HG02623 (cell line): ENCODE results near the gene NEU4.

Experiments used
- ATAC-seq: cut with Tn5 transposase; IDR thresholded peaks from one replicate; pipeline ENCODE4 v1.9.1; 2021; ENCODE audit warnings: moderate library complexity; ENCODE audit not compliant: unreplicated experiment

NEU4 gene

GRCh38 chr2:241849616-241850543 lies 40.9 kb downstream of the NEU4 start:
- no peak for ATAC-seq

DNA sequence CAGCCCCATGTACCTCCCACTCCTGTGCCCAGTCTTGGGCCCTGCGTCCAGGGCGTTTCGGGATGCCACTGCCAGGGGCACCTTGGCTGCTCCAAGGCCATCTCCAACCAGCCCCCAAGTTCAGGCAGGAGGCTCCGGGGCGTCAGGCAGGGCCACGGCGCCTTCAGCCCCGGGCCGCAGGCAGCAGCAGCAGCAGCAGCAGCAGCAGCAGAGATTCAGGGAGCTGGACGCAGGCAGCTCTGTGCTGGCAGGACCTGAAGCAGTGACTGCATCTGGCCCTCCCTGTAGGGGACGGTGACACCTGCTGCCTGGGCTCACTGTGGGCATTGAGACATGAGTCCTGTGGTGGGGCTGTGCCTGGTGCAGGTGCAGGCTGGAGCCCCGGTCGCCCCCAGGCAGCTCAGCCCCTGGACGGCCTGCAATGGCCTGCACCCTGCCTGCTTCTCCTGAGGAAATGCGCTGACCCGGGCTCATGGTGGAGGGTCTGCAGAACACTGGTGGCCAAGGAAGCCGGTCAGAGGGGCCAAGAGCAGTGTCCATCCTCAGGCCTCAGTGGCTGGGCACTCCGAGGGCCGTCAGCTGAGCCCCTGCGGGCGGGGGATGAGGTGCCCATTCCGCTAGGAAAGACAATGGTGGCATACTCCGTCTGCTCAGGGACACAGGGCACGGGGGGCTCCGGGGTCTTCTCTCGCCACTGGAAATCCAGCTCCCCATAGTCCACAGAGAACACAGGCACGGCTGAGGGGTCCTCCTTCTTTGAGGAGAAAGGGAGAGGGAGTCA lies 41.7 kb downstream of the NEU4 start:
- no peak for ATAC-seq

GRCh38 chr2:241851325-241852115 lies 42.5 kb downstream of the NEU4 start:
- ATAC-seq, result no peak

GRCh38 chr2:241852116-241852980 lies 43.4 kb downstream of the NEU4 start:
- no peak for ATAC-seq

- ATAC-seq, result no peak
Observed at GRCh38 chr2:241852981-241853631, 44.1 kb downstream of the NEU4 start.

DNA sequence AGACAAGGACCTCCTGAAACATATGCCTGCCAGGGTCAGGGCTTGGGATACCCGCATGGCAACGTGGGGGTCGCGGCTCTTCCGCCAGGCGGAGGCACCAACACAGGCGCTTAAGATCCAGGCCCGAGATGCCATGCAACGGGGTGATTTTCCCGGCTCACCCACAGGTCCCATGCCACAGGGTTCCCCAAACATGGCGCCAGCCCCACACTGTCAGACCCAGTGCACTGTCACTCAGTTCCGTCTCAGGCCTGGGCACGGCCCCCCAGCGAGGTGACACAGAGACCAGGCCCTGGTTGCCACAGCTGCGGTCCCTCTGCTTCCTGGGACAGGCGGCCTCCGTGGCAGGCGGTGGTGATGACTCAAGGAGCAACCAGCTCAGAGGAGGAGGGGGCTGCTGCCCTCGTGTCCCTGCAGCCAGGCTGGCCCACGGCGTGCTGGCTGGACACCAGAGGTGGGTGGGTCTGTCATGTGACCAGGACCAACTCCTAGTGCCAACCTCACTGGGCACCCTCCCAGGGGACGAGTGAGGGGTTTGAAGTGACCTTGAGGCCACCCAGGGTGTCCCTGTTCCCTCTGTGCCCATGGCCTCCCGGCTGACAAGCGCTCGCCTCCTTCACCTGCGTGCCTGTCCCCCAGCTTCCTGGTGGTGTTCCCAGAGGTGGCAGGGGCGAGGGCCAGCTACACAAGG lies 44.8 kb downstream of the NEU4 start:
- no peak for ATAC-seq

GRCh38 chr2:241854342-241855244 lies 45.6 kb downstream of the NEU4 start:
- no peak for ATAC-seq

GRCh38 chr2:241855245-241855887 lies 46.4 kb downstream of the NEU4 start:
- ATAC-seq, result no peak

- ATAC-seq, result no peak
Observed at GRCh38 chr2:241855888-241856422, 47.0 kb downstream of the NEU4 start.

DNA sequence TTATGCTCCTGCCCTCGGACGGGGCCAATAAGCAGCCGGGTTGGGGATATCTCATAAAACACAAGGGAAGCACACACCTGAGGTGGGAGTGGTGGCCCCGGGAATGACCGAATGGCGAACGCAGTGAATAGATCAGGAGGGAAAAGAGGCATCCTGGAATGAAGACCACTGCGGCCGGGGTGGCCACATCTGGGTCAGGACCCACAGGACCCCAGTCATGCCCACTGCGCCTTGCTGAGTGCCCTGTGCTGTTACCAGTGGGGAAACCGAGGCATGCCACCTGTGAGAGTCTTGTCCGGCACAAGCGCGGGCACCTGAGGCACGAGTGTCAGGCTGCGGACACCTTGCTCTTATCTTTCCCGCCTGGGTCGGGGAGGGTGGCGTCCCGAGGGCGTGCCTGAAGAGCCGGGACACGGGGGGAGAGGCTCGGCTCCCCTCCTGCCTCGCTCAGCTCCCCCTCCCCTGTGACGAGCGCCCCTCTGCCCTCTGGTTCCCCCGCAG lies 48.1 kb downstream of the NEU4 start:
- no peak for ATAC-seq

- no peak for ATAC-seq
Observed at GRCh38 chr2:241857572-241858121, 48.7 kb downstream of the NEU4 start.

- no peak for ATAC-seq
Observed at GRCh38 chr2:241858206-241859016, 49.4 kb downstream of the NEU4 start, which contains the start of gene PDCD1. PDCD1 (minus strand) TSS chr2:241858894; CDS start chr2:241858838, 56 bp downstream.

- ATAC-seq, result no peak
Observed at GRCh38 chr2:241859017-241859435, 50.0 kb downstream of the NEU4 start.

DNA sequence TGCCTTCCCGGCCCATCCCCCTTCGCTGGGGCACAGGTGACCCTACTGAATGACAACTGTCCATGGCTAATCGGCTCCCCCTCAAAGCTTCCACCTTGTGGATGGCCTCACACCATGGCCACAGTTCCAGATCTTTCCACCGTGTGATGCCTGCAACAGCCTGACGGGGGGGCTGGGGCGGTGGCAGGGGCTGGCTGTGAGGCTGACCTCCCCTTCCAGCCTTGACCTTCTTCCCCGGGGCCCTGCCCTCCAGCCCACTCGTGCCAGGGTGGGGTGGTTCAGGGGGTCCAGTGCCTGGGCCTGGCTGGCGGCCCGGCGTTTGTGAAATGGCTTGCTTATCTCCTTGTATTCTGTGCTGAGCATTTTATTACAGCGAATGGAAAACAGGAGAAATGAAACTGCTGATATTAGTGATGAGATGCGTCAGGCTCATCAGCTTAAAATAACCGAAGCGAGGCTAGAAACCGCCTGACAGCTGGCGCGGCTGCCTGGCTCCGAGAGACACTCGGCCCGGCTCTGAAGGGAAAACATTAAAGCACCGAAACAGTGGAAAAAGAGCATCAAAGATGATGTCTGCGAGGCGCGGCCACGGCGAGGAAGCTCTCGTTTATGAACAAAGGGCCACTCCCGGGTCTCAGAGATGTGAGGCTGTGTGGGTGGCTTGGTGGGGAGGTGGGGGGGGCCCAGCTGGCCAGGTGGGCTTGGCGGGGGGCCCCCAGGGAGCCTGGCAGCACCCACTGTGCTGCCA lies 50.6 kb downstream of the NEU4 start:
- no peak for ATAC-seq
